ENCODE data around the gene CHCHD3.

DNA sequence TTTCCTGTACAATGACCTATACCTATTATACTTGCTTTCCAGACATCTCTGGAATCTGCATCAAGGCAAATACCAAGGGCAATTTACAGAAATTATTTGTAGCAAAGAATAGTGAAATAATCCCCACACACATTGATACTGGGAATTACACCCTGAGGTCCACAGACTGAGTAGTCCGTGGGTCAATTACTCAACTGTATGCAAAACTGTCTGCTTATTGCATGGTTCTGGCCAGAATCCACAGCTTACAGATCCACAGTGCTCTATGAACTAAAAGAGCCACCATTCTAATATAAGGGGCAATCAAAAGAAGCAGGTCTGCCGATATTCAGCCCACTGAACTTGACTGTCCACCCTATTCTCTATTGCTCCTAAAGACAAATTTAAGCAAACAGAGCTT, 5.7 kb downstream of the CHCHD3 start:
- TF ChIP-seq POLR2A (IDR thresholded peaks at IDR 0.05; ENCODE audit: low read depth, low read length) = no peak
- TF ChIP-seq POLR2AphosphoS5 (IDR thresholded peaks at IDR 0.05; ENCODE audit: low read depth, low read length) = no peak
- TF ChIP-seq SPI1 (IDR thresholded peaks at IDR 0.05; ENCODE audit: low read depth, low read length) = no peak
- TF ChIP-seq TAF1 (IDR thresholded peaks at IDR 0.05; ENCODE audit: low read depth, low read length) = no peak
- TF ChIP-seq PAX5 (IDR thresholded peaks at IDR 0.05; ENCODE audit: insufficient read depth, low read length, severe bottlenecking) = no peak
